CD4-positive, CD25-positive, alpha-beta regulatory T cell (primary cell): Measurements from ENCODE around the gene LRIT2. TPM values are rescaled to one million over a fixed set of nuclear protein-coding genes. Genes with fewer than 3 reads are reported as not detected.

Source experiments
- ATAC-seq, 2 donors: fragments of 150-1000 bp; cut with Tn5 transposase; one replicate each; pipeline ENCODE4 v1.10.0; 2021; ENCODE audit warnings: low read depth in 2 of 2, moderate number of reproducible peaks in 2 of 2, moderate library complexity in 1 of 2
- DNase-seq, 3 donors: peaks; one replicate each; pipeline versions ENCODE4 v3.0.0 to v3.0.0-alpha.2; 2012 to 2022; ENCODE audit warnings: mixed read lengths in 1 of 3
- H3K27ac ChIP-seq: one replicate; pipeline ENCODE4 v1.7.0; 2013; ENCODE audit warnings: mild to moderate bottlenecking, low read length; ENCODE audit not compliant: insufficient read depth, poor library complexity, severe bottlenecking
- H3K27me3 ChIP-seq: one replicate; pipeline ENCODE4 v1.7.0; 2013; ENCODE audit warnings: low read length; ENCODE audit not compliant: control insufficient read depth, insufficient read depth
- H3K36me3 ChIP-seq: one replicate; pipeline ENCODE4 v1.7.0; 2013; ENCODE audit warnings: mild to moderate bottlenecking, low read length, moderate library complexity; ENCODE audit not compliant: control insufficient read depth, insufficient read depth
- H3K4me1 ChIP-seq: 2 replicates; pipeline ENCODE4 v1.7.0; 2013; ENCODE audit warnings: mild to moderate bottlenecking, low read length; ENCODE audit not compliant: insufficient read depth, control insufficient read depth, poor library complexity, severe bottlenecking
- H3K4me3 ChIP-seq: one replicate; pipeline ENCODE4 v1.7.0; 2013; ENCODE audit warnings: low read depth, mild to moderate bottlenecking, low read length, moderate library complexity
- H3K9me3 ChIP-seq, 2 experiments: 1 replicate in 1 of 2; 2 replicates in 1 of 2; pipeline ENCODE4 v1.7.0; 2013; ENCODE audit warnings: low read length in 2 of 2, mild to moderate bottlenecking in 1 of 2, moderate library complexity in 1 of 2; ENCODE audit not compliant: control insufficient read depth in 2 of 2
- H3K27ac Mint-ChIP-seq, 3 donors: one replicate each; pipeline ENCODE4 v1.8.0; 2020 to 2022; ENCODE audit warnings: mild to moderate bottlenecking in 3 of 3, mixed read lengths in 3 of 3, moderate library complexity in 2 of 3
- H3K27me3 Mint-ChIP-seq: one replicate; pipeline ENCODE4 v1.8.0; 2022; ENCODE audit warnings: mild to moderate bottlenecking, mixed read lengths
- H3K36me3 Mint-ChIP-seq: one replicate; pipeline ENCODE4 v1.8.0; 2020; ENCODE audit warnings: mixed read lengths
- H3K4me1 Mint-ChIP-seq, 4 donors: one replicate each; pipeline ENCODE4 v1.8.0; 2020 to 2022; ENCODE audit warnings: mixed read lengths in 4 of 4, mild to moderate bottlenecking in 1 of 4
- H3K4me3 Mint-ChIP-seq, 4 donors: one replicate each; pipeline ENCODE4 v1.8.0; 2020 to 2022; ENCODE audit warnings: mild to moderate bottlenecking in 4 of 4, mixed read lengths in 4 of 4, moderate library complexity in 3 of 4
- H3K9me3 Mint-ChIP-seq, 7 donors: one replicate each; pipeline ENCODE4 v1.8.0; 2020 to 2022; ENCODE audit warnings: mixed read lengths in 7 of 7, mild to moderate bottlenecking in 3 of 7, moderate library complexity in 2 of 7
- polyA plus RNA-seq, 4 donors: library from polyadenylated mRNA; unstranded; fragments of 300-500 nt; fragmentation: Illumina TruSeq; gene quantifications; one replicate each; pipeline ENCODE4 v1.2.3, GENCODE V29; 2021
- total RNA-seq: library from RNA; stranded (reverse); gene quantifications from one replicate; pipeline ENCODE4 v1.2.3, GENCODE V29; 2022

LRIT2 gene
- total RNA-seq (not detected), polyA plus RNA-seq (not detected)

GRCh38 chr10:84225427-84226173, at the start of gene LRIT2:
TSS of gene LRIT2 (minus strand) at chr10:84225544. CDS start at chr10:84225520, 24 bp downstream.
- Histone ChIP-seq H3K36me3 (no peaks in the 10 kb centered on the region), H3K27me3 (no peaks in the 10 kb centered on the region), H3K27ac (no peak within 1 kb of the TSS), H3K4me3 (no peak within 1 kb of the TSS), H3K9me3 (no peaks in the 10 kb centered on the region), H3K4me1 (no peaks in the 10 kb centered on the region)
- Mint-ChIP-seq H3K27me3 (no peaks in the 10 kb centered on the region), H3K27ac (no peak within 1 kb of the TSS), H3K9me3 (peaks cover 0 to 2% (median 0%) of the 10 kb centered on the region in 7 donors), H3K4me1 (no peaks in the 10 kb centered on the region), H3K4me3 (no peak within 1 kb of the TSS), H3K36me3 (no peaks in the 10 kb centered on the region)
- DNase-seq (no peak), ATAC-seq (no peak)

DNA sequence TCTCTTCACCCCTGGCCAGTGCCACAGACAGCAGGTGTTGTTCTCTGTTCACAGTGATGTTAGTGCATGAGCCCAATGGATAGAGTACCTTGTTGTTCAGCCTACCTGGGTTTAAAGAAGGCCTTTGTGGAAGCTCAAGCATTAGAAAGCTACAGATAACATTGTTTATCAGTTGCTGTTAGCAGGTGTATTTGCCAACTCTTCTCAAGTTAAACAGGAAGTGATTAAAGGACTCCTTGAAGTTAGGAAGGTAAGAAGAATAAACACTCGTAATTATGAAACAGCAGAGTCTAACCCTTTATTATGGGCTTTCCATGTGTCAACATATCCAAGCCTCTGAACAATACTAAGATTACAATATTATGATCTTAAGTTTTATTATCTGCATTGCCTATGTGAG, 45.4 kb upstream of the LRIT2 start:
- Histone ChIP-seq H3K4me1 (peaks cover 4% of the 10 kb centered on the region), H3K27ac (no peak overlapping the region), H3K36me3 (no peaks in the 10 kb centered on the region), H3K9me3 (no peaks in the 10 kb centered on the region), H3K4me3 (no peak overlapping the region), H3K27me3 (peaks cover 6% of the 10 kb centered on the region)
- Mint-ChIP-seq H3K36me3 (no peaks in the 10 kb centered on the region), H3K27me3 (peaks cover 8% of the 10 kb centered on the region), H3K4me3 (no peak overlapping the region), H3K27ac (peak overlapping the region in 2 of 3 donors; percentile 48 to 61), H3K9me3 (no peaks in the 10 kb centered on the region), H3K4me1 (peaks cover 5 to 10% (median 6%) of the 10 kb centered on the region in 4 donors)
- peak in 1 of 3 donors; percentile 20 for DNase-seq
- no peak for ATAC-seq

DNA sequence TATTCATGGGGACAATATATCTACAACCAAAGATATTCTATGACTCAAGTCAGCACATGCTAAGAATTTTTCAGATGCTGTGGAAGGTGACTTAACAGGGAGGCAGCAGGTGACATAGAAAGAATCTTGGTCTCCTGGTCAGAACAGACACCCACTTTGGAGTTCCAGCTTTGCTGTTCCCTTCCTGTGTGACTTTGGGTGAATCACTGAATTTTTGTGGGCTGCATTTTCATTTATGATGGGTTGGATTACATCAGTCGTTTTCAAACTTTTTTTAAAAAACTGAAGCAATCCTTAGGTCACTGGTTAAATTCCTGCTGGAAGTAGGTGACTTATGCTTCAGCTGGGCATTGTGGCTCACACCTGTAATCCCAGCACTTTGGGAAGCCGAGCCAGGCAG, 44.4 kb upstream of the LRIT2 start:
- no peaks in the 10 kb centered on the region for H3K36me3 ChIP-seq
- Mint-ChIP-seq H3K36me3 (no peaks in the 10 kb centered on the region), H3K4me1 (peaks cover 6 to 11% (median 8%) of the 10 kb centered on the region in 4 donors), H3K9me3 (no peaks in the 10 kb centered on the region), H3K27me3 (peaks cover 4% of the 10 kb centered on the region), H3K27ac (no peak overlapping the region), H3K4me3 (no peak overlapping the region)
- no peak for ATAC-seq
- H3K9me3 ChIP-seq = no peaks in the 10 kb centered on the region
- H3K4me1 ChIP-seq = peaks cover 4% of the 10 kb centered on the region
- peaks cover 6% of the 10 kb centered on the region for H3K27me3 ChIP-seq
- no peak overlapping the region for H3K4me3 ChIP-seq
- DNase-seq = no peak
- no peak overlapping the region for H3K27ac ChIP-seq

- Histone ChIP-seq H3K36me3 (no peaks in the 10 kb centered on the region), H3K4me3 (no peak overlapping the region), H3K27me3 (peaks cover 7% of the 10 kb centered on the region), H3K27ac (no peak overlapping the region), H3K4me1 (peaks cover 6% of the 10 kb centered on the region), H3K9me3 (no peaks in the 10 kb centered on the region)
- no peak for ATAC-seq
- H3K27ac Mint-ChIP-seq = no peak overlapping the region
- peaks cover 6 to 15% (median 9%) of the 10 kb centered on the region in 4 donors for H3K4me1 Mint-ChIP-seq
- H3K36me3 Mint-ChIP-seq = no peaks in the 10 kb centered on the region
- peaks cover 4% of the 10 kb centered on the region for H3K27me3 Mint-ChIP-seq
- DNase-seq = no peak
- no peak overlapping the region for H3K4me3 Mint-ChIP-seq
- no peaks in the 10 kb centered on the region for H3K9me3 Mint-ChIP-seq
Observed at GRCh38 chr10:84269162-84269561, 43.8 kb upstream of the LRIT2 start.

GRCh38 chr10:84267503-84268126, 42.3 kb upstream of the LRIT2 start:
- H3K27ac ChIP-seq = no peak overlapping the region
- peak in 2 of 3 donors; percentile 24 to 73 for DNase-seq
- no peaks in the 10 kb centered on the region for H3K36me3 ChIP-seq
- no peaks in the 10 kb centered on the region for H3K9me3 ChIP-seq
- peaks cover 6% of the 10 kb centered on the region for H3K4me1 ChIP-seq
- peaks cover 11% of the 10 kb centered on the region for H3K27me3 Mint-ChIP-seq
- peak overlapping the region in 1 of 4 donors; percentile 37 for H3K4me3 Mint-ChIP-seq
- ATAC-seq = peak; percentile 33 to 49
- no peak overlapping the region for H3K4me3 ChIP-seq
- no peaks in the 10 kb centered on the region for H3K9me3 Mint-ChIP-seq
- peak overlapping the region in 1 of 3 donors; percentile 36 for H3K27ac Mint-ChIP-seq
- H3K36me3 Mint-ChIP-seq = no peaks in the 10 kb centered on the region
- peaks cover 3% of the 10 kb centered on the region for H3K27me3 ChIP-seq
- H3K4me1 Mint-ChIP-seq = peaks cover 6 to 15% (median 9%) of the 10 kb centered on the region in 4 donors

DNA sequence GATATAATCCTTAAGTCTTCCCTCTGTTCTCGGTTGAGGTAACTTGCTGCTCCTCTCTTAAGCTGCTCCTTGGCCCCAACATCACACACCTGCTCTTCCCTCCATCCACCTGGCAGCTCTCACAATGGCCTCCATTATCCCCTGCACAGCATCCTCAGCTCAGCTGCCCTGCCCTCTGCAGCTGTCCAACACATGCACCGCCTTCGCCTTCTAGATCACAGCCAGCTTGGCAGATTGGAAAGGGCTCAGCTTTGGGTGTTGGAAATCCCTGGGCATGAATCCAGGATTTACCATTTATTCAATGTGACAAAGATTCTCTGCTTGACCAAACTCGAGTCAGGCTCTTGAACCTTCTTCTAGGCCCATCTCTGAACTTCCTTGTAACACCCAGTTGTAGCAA, 40.1 kb upstream of the LRIT2 start:
- H3K27ac Mint-ChIP-seq = no peak overlapping the region
- no peaks in the 10 kb centered on the region for H3K36me3 Mint-ChIP-seq
- peaks cover 12% of the 10 kb centered on the region for H3K27me3 Mint-ChIP-seq
- Histone ChIP-seq H3K4me3 (no peak overlapping the region), H3K36me3 (no peaks in the 10 kb centered on the region), H3K27me3 (peaks cover 3% of the 10 kb centered on the region), H3K9me3 (no peaks in the 10 kb centered on the region), H3K4me1 (peaks cover 3% of the 10 kb centered on the region), H3K27ac (no peak overlapping the region)
- H3K9me3 Mint-ChIP-seq = no peaks in the 10 kb centered on the region
- H3K4me3 Mint-ChIP-seq = no peak overlapping the region
- no peak for DNase-seq
- H3K4me1 Mint-ChIP-seq = peaks cover 3 to 11% (median 6%) of the 10 kb centered on the region in 4 donors
- ATAC-seq = no peak

- Histone ChIP-seq H3K27me3 (peaks cover 3% of the 10 kb centered on the region), H3K36me3 (no peaks in the 10 kb centered on the region), H3K27ac (no peak overlapping the region), H3K4me3 (no peak overlapping the region), H3K9me3 (no peaks in the 10 kb centered on the region), H3K4me1 (peaks cover 3% of the 10 kb centered on the region)
- no peak overlapping the region for H3K4me3 Mint-ChIP-seq
- peak; percentile 87 to 92 for ATAC-seq
- peak; percentile 39 to 69 (median 61) for DNase-seq
- H3K27ac Mint-ChIP-seq = no peak overlapping the region
- H3K4me1 Mint-ChIP-seq = peaks cover 2 to 11% (median 6%) of the 10 kb centered on the region in 4 donors
- H3K9me3 Mint-ChIP-seq = no peaks in the 10 kb centered on the region
- H3K27me3 Mint-ChIP-seq = peaks cover 12% of the 10 kb centered on the region
- no peaks in the 10 kb centered on the region for H3K36me3 Mint-ChIP-seq
Observed at GRCh38 chr10:84264611-84265141, 39.3 kb upstream of the LRIT2 start.
